ENCODE results near the gene RPL28. TPM values are rescaled to one million over a fixed set of nuclear protein-coding genes. Genes with fewer than 3 reads are reported as not detected.

Gene RPL28
- polyA plus RNA-seq, 1 donor from 2014 or later, result 825 TPM

DNA sequence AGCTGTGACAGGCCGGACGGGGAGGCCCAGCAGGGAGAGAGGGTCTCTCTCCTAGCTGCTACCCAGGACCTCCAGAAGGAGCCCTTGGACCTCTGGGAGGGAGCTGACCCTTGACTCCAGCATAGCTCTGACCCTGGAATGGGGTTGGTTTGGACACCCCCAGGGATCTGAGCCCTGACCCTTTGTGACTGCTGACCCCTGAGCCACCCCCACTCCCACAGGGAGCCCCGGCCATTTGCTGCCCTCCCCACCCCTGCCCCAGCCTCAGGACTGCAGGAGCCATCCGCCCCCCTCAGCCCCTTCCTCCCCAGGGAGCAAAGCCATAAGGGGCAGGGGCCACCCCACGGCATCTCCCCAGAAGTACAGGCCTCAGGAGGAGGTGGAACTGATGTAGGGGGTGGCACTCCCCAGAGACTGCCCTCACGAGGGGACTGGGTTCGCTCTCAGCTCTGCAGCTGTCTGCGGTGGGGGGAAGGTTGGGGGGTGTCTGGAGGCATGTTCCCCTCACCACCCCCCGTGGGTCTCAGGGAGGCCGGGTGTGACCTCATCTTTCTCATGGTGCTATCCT lies 38.2 kb upstream of the RPL28 start:
- no peak overlapping the region for H3K27ac Mint-ChIP-seq
- no peaks in the 10 kb centered on the region for H3K36me3 Mint-ChIP-seq
- H3K27me3 Mint-ChIP-seq, result peaks cover 16% of the 10 kb centered on the region
- no peak overlapping the region for H3K4me3 Mint-ChIP-seq
- H3K4me1 Mint-ChIP-seq, result peaks cover 0 to 2% (median 0%) of the 10 kb centered on the region in 3 donors
- H3K9me3 Mint-ChIP-seq, result peaks cover 0 to 3% (median 0%) of the 10 kb centered on the region in 3 donors

DNA sequence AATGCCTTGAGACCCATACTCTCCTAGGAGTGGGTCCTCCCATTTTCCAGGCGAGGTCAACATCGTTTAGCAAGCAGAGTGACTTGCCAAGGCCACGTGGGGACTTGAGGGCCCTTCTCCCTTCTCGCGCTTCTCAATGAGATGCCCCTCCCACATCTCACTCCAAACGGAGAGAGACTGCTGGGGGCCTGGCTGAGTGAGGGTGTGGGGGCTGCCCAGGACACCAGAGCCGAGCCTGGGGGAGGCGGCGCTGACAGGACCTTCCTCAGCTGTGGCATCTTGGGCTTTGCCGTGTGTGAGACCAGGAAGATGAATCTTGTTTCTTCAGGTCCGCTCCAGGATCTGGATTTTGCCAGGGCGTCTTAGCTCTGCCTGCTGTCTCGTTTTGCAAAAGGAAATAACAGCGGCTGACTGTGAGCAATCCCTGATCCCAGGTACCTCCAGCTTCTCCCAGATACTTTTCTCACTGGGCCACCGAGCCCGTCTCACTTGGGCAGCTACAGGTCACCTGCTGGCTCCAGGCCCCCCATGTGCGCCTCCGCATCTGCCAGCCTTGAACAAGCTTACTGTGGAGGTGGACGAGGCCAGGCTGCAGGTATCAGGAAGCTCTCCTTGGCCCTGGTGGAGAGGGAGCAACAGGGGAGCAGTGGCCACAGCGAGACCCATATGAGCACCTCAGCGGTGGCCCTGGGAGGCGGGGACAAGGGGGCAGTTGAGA lies 37.3 kb upstream of the RPL28 start:
- Mint-ChIP-seq H3K9me3 (peaks cover 0 to 3% (median 0%) of the 10 kb centered on the region in 3 donors), H3K4me1 (peaks cover 4 to 9% (median 5%) of the 10 kb centered on the region in 3 donors), H3K27me3 (peaks cover 25% of the 10 kb centered on the region), H3K4me3 (no peak overlapping the region), H3K36me3 (no peaks in the 10 kb centered on the region), H3K27ac (no peak overlapping the region)

DNA sequence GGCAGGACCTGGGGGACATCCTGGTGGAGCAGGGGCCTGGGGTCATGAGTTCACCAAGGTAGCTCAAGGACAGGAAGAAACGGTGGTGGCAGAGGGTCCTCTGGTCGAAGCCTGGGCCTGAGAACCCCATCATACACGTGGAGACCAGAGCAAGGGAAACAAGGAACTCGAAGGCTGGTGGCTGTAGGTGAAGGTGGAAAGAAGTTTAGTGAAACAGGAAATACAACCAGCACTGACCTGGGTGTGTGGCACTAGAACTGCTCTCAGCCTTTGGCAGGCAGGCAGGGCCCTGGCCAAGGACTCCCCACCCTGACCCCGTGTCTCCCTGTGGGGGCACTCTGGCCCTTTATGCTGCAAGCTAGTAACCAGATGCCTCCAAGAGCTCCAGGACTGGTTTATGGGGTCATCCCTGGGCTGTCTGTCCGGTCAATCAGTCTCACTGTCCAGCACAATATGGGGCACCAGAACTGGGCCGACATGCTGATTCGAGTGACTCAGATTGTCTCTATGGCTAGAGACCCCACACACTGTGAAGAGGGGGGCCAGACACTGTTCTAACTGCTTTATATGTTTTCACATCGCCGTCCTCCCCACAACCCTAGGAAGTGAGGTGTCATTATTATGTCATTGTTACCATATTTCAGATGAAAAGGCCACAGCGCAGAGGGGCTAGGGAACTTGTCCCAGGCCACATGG lies 35.0 kb upstream of the RPL28 start:
- no peaks in the 10 kb centered on the region for H3K36me3 Mint-ChIP-seq
- no peak overlapping the region for H3K27ac Mint-ChIP-seq
- peaks cover 34% of the 10 kb centered on the region for H3K27me3 Mint-ChIP-seq
- H3K4me1 Mint-ChIP-seq, result peaks cover 4 to 9% (median 5%) of the 10 kb centered on the region in 3 donors
- peaks cover 0 to 3% (median 0%) of the 10 kb centered on the region in 3 donors for H3K9me3 Mint-ChIP-seq
- no peak overlapping the region for H3K4me3 Mint-ChIP-seq

DNA sequence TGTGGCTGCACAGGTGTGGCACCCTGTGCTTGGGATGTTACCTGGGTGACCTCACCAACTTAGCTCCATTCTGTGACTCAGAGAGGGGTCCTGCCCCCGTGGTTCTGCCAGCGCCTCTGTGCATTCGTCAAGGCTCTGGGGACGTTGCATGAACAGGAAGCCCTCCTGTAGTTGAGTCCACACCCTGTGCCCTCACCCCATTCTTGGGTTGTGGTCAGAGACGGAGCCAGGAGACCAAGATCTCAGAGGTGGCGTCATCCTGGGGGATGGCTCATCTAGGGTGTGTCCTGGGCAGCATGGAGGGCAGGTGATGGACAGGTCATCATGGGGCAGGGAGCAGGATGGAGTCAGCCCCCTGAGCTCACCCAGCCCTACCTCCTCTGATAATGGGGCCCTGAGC lies 33.7 kb upstream of the RPL28 start:
- Mint-ChIP-seq H3K27ac (peak overlapping the region in 1 of 3 donors; percentile 69), H3K27me3 (peaks cover 44% of the 10 kb centered on the region), H3K4me1 (peaks cover 4 to 9% (median 5%) of the 10 kb centered on the region in 3 donors), H3K36me3 (no peaks in the 10 kb centered on the region), H3K4me3 (no peak overlapping the region), H3K9me3 (peaks cover 0 to 3% (median 0%) of the 10 kb centered on the region in 3 donors)

DNA sequence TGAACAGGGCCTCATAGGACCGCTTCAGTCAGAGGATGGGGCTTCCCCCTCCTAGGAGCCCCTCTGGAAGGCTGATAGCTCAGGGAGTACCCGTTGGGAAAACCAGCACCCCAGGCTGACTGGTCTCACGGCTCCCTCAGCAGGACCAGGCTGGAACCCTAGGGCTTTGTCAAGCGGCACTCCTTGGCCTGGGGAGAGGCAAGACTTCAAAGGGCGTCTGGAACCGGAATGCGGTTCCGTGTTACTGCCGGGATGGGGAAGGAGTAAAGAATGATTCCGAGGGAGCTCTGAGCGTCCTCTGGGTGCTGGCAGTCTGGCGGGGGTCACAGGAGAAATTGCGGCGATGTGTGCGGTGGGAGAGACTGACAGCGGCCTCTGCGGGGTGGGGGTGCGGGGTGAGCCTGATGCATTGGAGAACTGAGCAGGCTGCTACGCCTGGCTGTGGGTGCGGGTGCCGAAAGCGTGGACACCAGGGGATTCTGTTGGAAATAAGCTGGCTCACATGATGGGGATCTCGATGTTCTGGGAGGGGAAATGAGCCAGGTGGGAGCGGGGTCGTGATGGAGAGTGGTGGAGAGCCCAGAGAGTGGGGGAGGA lies 33.1 kb upstream of the RPL28 start:
- Mint-ChIP-seq H3K36me3 (peaks cover 2% of the 10 kb centered on the region), H3K27me3 (peaks cover 47% of the 10 kb centered on the region), H3K4me1 (peaks cover 4 to 9% (median 5%) of the 10 kb centered on the region in 3 donors), H3K27ac (peak overlapping the region in 1 of 3 donors; percentile 6), H3K9me3 (peaks cover 0 to 3% (median 0%) of the 10 kb centered on the region in 3 donors), H3K4me3 (peak overlapping the region in 3 of 4 donors; percentile 19 to 73 (median 50))

DNA sequence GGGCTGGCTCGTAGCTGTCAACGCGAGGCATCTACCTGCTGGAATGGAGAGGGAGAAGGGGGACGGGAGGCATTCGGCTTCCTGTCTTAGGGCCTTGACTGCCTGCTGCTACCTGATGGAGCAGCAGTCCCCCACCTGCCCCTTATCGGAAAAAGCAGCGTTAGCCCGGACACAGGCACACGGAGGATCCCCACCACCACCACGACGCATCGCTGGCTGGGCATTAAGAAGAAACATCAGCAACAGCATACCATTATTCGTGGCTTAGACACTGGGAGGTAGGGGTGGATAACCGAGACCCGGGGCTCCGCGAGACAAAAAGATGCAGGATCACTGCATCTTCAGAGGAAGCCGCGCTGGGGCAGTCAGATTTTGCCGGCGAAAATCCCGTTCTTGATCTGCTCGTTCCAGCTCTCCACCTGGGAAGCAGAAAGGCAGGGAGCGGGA lies 32.4 kb upstream of the RPL28 start:
- Mint-ChIP-seq H3K9me3 (peaks cover 0 to 5% (median 0%) of the 10 kb centered on the region in 3 donors), H3K4me1 (peaks cover 4 to 9% (median 5%) of the 10 kb centered on the region in 3 donors), H3K27ac (no peak overlapping the region), H3K4me3 (peak overlapping the region; percentile 50 to 89 (median 76)), H3K27me3 (peaks cover 46% of the 10 kb centered on the region), H3K36me3 (peaks cover 2% of the 10 kb centered on the region)

DNA sequence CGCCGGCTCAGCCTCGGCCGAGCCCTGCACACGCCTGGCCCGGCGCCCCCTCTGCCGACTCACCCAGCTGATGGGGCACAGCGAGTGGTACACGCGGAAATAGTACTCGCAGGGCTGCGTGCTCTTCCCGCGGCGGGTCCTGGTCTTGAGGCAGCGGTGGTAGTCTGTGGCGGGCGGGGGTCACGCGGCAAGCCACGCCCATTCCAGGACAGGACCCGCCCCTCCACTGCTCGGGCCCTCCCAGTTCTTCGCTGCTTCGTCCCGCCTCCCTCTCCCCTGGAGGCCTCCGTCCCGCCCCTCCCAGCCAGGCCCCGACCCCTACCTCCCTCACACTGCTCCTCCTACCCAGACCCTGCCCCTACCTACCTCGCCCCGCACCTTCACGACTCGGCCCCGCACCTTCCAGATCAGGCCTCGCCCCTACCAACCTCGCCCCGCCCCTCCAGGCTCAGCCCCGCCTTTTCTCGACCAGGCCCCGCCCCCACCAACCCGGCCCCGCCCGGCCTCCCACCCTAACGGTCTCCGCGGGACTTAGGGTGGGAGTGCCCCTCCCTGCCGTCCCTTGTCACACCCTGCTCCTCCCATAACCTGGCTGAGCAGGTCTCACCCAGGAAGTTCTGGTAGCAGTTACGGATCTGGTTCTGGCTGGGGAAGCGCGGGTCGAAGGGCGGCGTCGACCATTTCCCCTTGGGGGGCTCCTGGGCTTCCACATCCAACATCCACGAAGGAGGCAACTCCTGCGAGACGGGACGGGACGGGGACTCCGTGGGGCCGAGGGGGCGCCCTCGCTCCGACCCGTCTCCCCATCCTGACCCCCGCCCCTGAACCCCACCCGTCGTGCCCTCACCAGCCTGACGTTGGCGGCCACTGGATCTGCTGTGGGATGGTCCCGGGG lies 31.7 kb upstream of the RPL28 start:
- Mint-ChIP-seq H3K36me3 (peaks cover 2% of the 10 kb centered on the region), H3K27me3 (peaks cover 46% of the 10 kb centered on the region), H3K27ac (peak overlapping the region in 1 of 3 donors; percentile 39), H3K4me3 (peak overlapping the region in 3 of 4 donors; percentile 68 to 89 (median 85)), H3K4me1 (peaks cover 4 to 9% (median 5%) of the 10 kb centered on the region in 3 donors), H3K9me3 (peaks cover 0 to 5% (median 0%) of the 10 kb centered on the region in 3 donors)

DNA sequence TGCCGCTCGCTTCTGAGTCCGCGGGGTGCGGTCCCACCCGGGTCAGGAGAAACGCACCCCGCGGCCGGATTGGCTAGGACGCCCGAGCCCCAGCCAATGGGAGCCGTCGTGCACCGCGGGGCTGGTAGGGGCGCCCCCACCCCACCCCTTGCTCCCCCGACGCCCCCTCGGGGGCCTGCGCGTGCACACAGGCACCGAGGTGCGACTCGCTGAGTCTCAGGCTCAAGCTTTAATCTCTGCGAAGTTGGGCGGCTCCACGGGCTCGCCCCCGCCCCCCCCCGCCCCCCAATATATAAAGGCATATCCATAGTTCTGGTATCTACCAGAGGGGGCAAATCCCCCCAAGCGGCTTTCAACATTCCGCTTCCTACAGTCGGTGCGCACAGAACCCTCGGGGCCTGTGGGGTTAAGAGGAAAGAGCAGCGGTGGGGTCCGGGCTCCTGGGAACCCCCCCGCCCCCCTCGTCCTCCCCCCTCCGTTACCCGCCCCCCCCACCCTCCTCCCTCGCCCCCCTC lies 31.0 kb upstream of the RPL28 start, which contains the start of gene COX6B2:
Gene COX6B2, minus strand, starts transcription at position 22 of the 515 bp plus-strand sequence. CDS start 198 bp downstream, outside the sequence.
- Mint-ChIP-seq H3K9me3 (peaks cover 0 to 5% (median 0%) of the 10 kb centered on the region in 3 donors), H3K27me3 (peaks cover 46% of the 10 kb centered on the region), H3K4me3 (peak within 1 kb of the TSS; percentile 50 to 89 (median 76)), H3K4me1 (peaks cover 4 to 9% (median 5%) of the 10 kb centered on the region in 3 donors), H3K36me3 (peaks cover 2% of the 10 kb centered on the region), H3K27ac (peak within 1 kb of the TSS in 1 of 3 donors; percentile 39)

DNA sequence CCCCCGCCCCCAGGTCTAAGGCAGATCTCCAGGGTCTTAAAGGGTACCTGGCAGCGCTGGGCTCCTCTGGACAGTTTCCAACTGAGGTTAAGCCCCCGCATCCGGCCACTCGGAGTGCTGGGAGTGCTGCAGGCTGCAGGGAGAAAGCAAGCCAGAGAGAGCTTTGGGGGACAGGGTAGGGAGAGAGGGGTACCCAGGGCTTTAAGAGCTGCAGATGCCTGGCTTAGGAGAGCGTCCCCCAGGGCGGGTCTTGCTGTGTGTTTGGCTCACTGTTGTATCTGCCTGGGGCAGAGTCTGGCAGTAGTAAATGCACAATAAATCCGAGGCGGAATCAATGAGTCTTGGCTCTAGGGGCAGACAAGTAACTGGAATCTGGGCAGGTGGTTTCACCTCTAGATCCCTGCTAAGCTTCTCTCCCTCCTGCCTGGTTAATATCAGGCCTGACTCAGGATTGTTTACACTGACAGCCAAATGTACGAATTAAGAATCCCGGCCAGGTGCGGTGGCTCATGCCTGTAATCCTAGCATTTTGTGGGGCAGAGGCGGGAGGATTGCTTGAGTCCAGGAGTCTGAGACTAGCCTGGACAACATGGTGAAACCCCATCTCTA lies 30.4 kb upstream of the RPL28 start:
- Mint-ChIP-seq H3K27me3 (peaks cover 46% of the 10 kb centered on the region), H3K4me1 (peaks cover 4 to 9% (median 5%) of the 10 kb centered on the region in 3 donors), H3K36me3 (peaks cover 2% of the 10 kb centered on the region), H3K9me3 (peaks cover 0 to 5% (median 0%) of the 10 kb centered on the region in 3 donors), H3K4me3 (no peak overlapping the region), H3K27ac (no peak overlapping the region)

DNA sequence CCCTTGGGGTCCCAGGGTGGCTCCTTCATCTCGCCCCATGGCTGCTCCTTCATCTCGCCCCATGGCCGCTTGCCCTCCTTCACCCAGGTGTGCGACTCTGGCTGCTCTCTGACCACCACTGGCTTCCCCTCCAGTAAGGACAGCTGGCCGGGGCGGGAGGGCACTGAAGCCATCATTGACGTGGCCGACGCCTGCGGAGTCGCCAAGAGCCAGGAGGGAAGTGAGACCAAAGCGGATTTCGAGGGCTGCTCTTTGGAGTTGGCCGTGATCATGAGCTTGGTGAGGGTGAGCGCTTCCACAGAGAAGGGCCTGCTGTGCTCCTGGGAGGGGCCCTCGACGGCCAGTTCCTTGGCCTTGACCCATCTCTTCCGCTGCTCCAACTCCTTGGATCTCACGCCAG lies 27.2 kb upstream of the RPL28 start:
- Mint-ChIP-seq H3K9me3 (peaks cover 0 to 2% (median 0%) of the 10 kb centered on the region in 3 donors), H3K4me1 (peaks cover 0 to under 1% (median 0%) of the 10 kb centered on the region in 3 donors), H3K36me3 (peaks cover 2% of the 10 kb centered on the region), H3K4me3 (no peak overlapping the region), H3K27ac (no peak overlapping the region), H3K27me3 (peaks cover 24% of the 10 kb centered on the region)

DNA sequence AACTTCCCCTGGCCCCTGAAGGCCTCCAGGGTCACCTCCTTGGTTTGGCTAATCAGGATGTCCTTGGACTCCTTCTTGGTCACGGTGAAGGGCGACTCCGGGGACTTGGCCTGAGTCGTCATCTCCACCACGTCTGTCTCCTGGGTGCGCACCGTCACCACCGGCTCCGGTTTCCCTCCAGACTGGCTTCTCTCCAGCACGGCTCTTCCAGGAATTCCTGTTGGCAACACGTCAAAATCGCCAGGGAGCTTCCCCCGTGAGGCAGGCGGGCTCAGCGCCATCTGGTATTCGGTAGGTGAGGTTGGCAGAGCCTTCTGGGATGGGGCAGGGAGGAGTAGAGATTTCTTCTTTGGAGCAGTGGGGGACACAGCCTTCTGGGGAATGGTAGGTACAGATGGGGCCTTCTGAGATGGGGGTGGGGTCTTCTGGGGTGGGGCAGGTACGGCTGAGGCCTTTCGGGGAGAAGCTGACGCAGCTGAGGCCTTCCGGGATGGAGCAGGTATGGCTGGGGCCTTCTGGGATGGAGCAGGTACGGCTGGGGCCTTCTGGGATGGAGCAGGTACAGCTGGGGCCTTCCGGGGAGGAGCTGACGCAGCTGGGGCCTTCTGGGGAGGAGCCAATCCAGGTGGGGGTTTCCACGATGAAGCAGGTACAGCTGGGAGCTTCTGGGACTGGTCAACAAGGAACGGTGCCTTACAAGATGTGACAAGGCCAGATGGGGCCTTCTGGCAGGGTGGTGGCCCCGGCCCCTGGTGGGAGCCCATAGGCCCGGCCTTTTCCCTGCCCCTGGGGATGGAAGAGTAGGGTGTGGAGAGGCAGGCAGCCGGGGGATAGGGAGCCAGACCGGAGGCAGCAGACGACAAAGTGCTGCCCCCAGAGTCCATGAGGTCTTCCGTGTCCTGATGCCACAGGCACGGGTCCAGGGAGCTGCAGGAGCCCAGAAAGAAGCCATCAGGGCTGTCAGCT lies 26.5 kb upstream of the RPL28 start:
- Mint-ChIP-seq H3K36me3 (peaks cover 2% of the 10 kb centered on the region), H3K27me3 (peaks cover 22% of the 10 kb centered on the region), H3K27ac (no peak overlapping the region), H3K9me3 (peaks cover 0 to 2% (median 0%) of the 10 kb centered on the region in 3 donors), H3K4me3 (no peak overlapping the region), H3K4me1 (no peaks in the 10 kb centered on the region)

DNA sequence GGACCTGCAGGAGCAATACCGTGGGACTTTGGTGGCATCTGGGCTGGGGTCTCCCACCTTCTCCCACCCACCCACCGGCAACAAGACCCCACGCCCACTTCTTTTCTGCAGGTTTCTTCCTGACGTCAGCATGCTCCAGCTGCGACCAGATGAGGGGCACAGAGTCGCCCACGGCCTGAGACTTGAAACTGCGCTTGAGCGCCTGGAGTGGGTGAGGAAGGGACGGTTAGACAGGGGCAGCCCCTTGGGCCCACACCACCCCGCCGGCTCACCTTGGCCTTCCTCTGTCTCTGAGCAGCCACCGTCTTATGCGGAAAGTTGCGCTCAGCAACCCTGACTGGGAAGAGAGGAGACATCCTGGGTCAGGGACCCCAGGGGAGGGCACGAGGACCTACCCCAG lies 24.8 kb upstream of the RPL28 start:
- Mint-ChIP-seq H3K27me3 (peaks cover 19% of the 10 kb centered on the region), H3K4me3 (no peak overlapping the region), H3K9me3 (peaks cover 0 to 2% (median 0%) of the 10 kb centered on the region in 3 donors), H3K4me1 (no peaks in the 10 kb centered on the region), H3K27ac (no peak overlapping the region), H3K36me3 (peaks cover 2% of the 10 kb centered on the region)

All from IgD-negative memory B cell (primary cell).